Ascending aorta (tissue), 2 donors: ENCODE measurements around the gene ZDHHC22. TPM values are rescaled to one million over a fixed set of nuclear protein-coding genes. Genes with fewer than 3 reads are reported as not detected.

ENCODE experiments used
- DNase-seq, 2 donors: peaks; one replicate each; pipeline ENCODE4 v3.0.0-alpha.2; 2019; ENCODE audit warnings: low spot score in 2 of 2
- H3K27ac ChIP-seq, 2 donors: fragments of 200-600 bp; sonication (generic); one replicate each; pipeline ENCODE4 v1.5.1; 2016 to 2017; ENCODE audit warnings: mild to moderate bottlenecking in 1 of 2
- H3K27me3 ChIP-seq: fragments of 200-600 bp; sonication (generic); one replicate; pipeline ENCODE4 v1.5.1; 2017
- H3K36me3 ChIP-seq, 2 donors: fragments of 200-600 bp; sonication (generic); one replicate each; pipeline ENCODE4 v1.5.1; 2016
- H3K4me1 ChIP-seq, 2 donors: fragments of 200-600 bp; sonication (generic); one replicate each; pipeline ENCODE4 v1.5.1; 2016 to 2017; ENCODE audit warnings: mild to moderate bottlenecking in 1 of 2
- H3K4me3 ChIP-seq, 2 donors: fragments of 200-600 bp; sonication (generic); one replicate each; pipeline ENCODE4 v1.5.1; 2016 to 2017; ENCODE audit warnings: mild to moderate bottlenecking in 1 of 2
- H3K9me3 ChIP-seq, 2 donors: fragments of 200-600 bp; sonication (generic); one replicate each; pipeline ENCODE4 v1.5.1; 2016
- CTCF ChIP-seq, 3 experiments: fragments of 200-600 bp in 2 of 3; fragments of 450-650 bp in 1 of 3; sonication (generic) in 2 of 3; IDR thresholded peaks; one replicate each; pipeline ENCODE4 v1.5.1; 2016 to 2019; ENCODE audit warnings: antibody characterized with exemption in 3 of 3, mild to moderate bottlenecking in 1 of 3, moderate library complexity in 1 of 3
- intact Hi-C: fragments of 100-400 bp; cut with DNase I; formaldehyde crosslinking; loops from one replicate; pipeline ENCODE4 v1.15.1; 2023
- total RNA-seq: library from RNA; depleted of rRNA; stranded (reverse); fragments of >200 nt; gene quantifications from one replicate; pipeline ENCODE4 v1.1.0, GENCODE V29; 2016

The ZDHHC22 gene
- total RNA-seq, 1 donor from 2014 or later: not detected

GRCh38 chr14:77145975-77146740, 4.6 kb upstream of the ZDHHC22 start:
- Histone ChIP-seq H3K4me3 (no peak overlapping the region), H3K36me3 (no peaks in the 10 kb centered on the region), H3K27me3 (peaks cover 11% of the 10 kb centered on the region), H3K4me1 (peaks cover 2 to 5% of the 10 kb centered on the region in 2 donors), H3K9me3 (no peaks in the 10 kb centered on the region), H3K27ac (no peak overlapping the region)
- TF ChIP-seq CTCF (IDR thresholded peaks at IDR 0.05): no peak
- intact Hi-C loops: no loop called here
- no peak for DNase-seq

DNA sequence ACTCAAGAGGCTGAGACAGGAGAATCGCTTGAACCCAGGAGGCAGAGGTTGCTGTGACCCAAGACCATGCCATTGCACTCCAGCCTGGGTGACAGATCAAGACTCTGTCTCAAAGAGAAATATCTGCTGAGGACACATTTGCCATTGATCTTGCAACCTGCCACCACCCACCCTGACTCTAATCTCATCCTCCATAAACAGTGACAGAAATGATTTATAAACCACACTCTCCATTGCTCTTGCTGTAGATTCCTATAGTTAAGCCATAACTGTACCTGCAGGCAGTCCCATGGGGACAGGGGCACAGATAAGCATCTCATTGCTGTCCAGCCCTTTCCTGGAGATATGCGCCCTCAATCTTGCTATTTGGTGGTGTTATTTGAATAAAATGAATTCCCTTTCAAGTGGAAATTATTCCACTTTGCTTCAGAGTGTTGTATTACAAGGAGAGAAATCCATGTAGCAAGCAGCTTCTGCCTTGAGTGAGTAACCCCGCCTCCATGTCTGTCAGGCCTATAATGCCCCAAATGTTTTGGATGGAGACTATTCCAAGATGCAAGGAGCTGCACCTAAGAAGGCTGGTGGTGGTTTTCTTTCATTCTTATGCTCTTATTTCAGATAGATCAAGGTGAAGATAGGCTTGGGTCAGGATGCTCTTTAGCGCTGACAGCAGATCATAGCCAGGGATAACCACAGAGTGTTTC, 3.0 kb upstream of the ZDHHC22 start:
- Histone ChIP-seq H3K27me3 (peaks cover 16% of the 10 kb centered on the region), H3K36me3 (no peaks in the 10 kb centered on the region), H3K27ac (no peak overlapping the region), H3K9me3 (no peaks in the 10 kb centered on the region), H3K4me1 (peaks cover 2 to 13% of the 10 kb centered on the region in 2 donors), H3K4me3 (no peak overlapping the region)
- intact Hi-C loops: no loop called here
- DNase-seq: no peak
- no peak for TF ChIP-seq CTCF (IDR thresholded peaks at IDR 0.05)

DNA sequence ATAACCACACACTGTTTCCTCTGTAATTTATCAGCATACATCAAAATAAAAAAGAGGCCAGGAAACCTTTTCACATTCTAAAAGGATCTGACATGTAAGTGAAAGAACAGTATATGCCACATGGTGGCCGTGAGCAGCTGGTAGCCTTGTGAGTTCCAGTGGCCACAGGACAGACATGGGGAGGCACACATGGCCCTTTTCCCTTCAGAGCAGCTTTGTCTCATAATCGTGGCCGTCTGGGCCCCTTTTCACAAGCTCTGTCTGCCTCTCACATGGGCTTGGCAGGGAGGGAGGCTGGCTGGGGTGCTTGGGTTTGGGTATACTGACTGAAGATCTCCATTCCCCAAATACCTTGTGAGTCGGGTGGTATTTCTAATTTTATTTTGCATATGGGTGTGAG, 1.5 kb upstream of the ZDHHC22 start:
- H3K4me1 ChIP-seq: peaks cover 2 to 13% of the 10 kb centered on the region in 2 donors
- intact Hi-C loops: no loop called here
- TF ChIP-seq CTCF (IDR thresholded peaks at IDR 0.05): no peak

DNA sequence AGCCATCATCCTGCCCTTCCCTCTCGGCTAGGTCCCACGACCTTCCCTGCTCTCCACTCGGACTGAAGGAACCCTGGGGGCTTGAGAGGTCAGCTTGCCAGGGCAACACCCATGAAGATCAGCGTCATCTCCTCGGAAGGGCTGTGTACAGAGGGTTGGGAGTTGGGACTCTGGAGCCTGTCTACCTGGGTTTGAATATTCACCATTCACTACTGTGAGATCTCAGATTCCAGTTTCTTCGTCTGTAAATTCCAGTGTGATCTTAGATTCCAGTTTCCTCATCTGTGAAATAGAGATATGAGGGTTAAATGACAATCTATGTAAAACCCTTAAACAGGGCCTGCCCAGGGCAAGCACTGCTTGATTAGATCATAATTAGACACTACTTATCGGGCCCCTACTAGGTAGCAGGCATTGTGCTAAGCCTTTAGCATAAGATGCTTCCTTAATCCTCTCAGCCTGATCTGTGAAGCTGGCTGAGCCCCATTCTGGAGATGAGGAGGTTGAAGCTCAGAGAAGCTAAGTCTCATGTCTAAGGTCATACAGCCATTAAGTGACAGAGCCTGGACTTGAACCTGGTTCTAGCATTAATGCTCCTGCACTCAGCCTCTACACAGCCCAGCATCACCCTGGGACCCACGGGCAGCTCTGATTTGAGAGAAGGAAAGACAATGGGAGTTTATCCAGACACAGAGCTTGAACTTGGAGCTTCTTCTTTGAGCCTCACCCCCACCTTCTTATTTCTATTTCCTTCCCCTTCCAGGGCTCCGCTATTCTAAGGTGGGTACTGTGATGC, 612 bp upstream of the ZDHHC22 start:
- no peak for DNase-seq
- TF ChIP-seq CTCF (IDR thresholded peaks at IDR 0.05): no peak
- intact Hi-C loops: no loop called here
- peaks cover 2 to 13% of the 10 kb centered on the region in 2 donors for H3K4me1 ChIP-seq
- no peaks in the 10 kb centered on the region for H3K9me3 ChIP-seq
- peaks cover 23% of the 10 kb centered on the region for H3K27me3 ChIP-seq
- H3K27ac ChIP-seq: no peak overlapping the region
- H3K4me3 ChIP-seq: peak overlapping the region in 1 of 2 donors; percentile 62
- no peaks in the 10 kb centered on the region for H3K36me3 ChIP-seq

More for the DNA sequence above, 1.5 kb upstream of the ZDHHC22 start:
- Histone ChIP-seq H3K9me3 (no peaks in the 10 kb centered on the region), H3K27me3 (peaks cover 23% of the 10 kb centered on the region), H3K4me3 (no peak overlapping the region), H3K27ac (no peak overlapping the region), H3K36me3 (no peaks in the 10 kb centered on the region)
- no peak for DNase-seq

GRCh38 chr14:77140359-77141213, 1.0 kb downstream of the ZDHHC22 start:
- Histone ChIP-seq H3K36me3 (no peaks in the 10 kb centered on the region), H3K4me1 (peaks cover 2 to 13% of the 10 kb centered on the region in 2 donors), H3K4me3 (peak overlapping the region; percentile 34 to 62), H3K9me3 (no peaks in the 10 kb centered on the region), H3K27ac (no peak overlapping the region), H3K27me3 (peaks cover 18% of the 10 kb centered on the region)
- no peak for DNase-seq
- no peak for TF ChIP-seq CTCF (IDR thresholded peaks at IDR 0.05)
- intact Hi-C loops: no loop called here
